Measurements from ENCODE around the gene PPIE.

Gene PPIE

GRCh38 chr1:39738622-39739366, at the start of gene PPIE:
TSS of gene PPIE (plus strand) at chr1:39738882. CDS start at chr1:39738901, 19 bp downstream.
- DNase-seq (ENCODE audit: extremely low read depth in 1 of 2, low read depth in 1 of 2), result peak; percentile 95 to 97

- DNase-seq (ENCODE audit: extremely low read depth in 1 of 2, low read depth in 1 of 2), result no peak
Measured at GRCh38 chr1:39689214-39689613, 49.5 kb upstream of the PPIE start.

- DNase-seq (ENCODE audit: extremely low read depth in 1 of 2, low read depth in 1 of 2), result no peak
Measured at GRCh38 chr1:39689635-39690034, 49.0 kb upstream of the PPIE start.

GRCh38 chr1:39690225-39690624, 48.5 kb upstream of the PPIE start:
- DNase-seq (ENCODE audit: extremely low read depth in 1 of 2, low read depth in 1 of 2), result no peak

- DNase-seq (ENCODE audit: extremely low read depth in 1 of 2, low read depth in 1 of 2), result no peak
Measured at GRCh38 chr1:39690794-39691382, 47.8 kb upstream of the PPIE start.

GRCh38 chr1:39691383-39692151, 47.1 kb upstream of the PPIE start, which contains the start of gene HPCAL4:
TSS of gene HPCAL4 (minus strand) at chr1:39691433. CDS start at chr1:39684603, 6,830 bp downstream.
- peak; percentile 64 to 89 for DNase-seq (ENCODE audit: extremely low read depth in 1 of 2, low read depth in 1 of 2)

GRCh38 chr1:39692152-39693074, 46.3 kb upstream of the PPIE start:
- DNase-seq (ENCODE audit: extremely low read depth in 1 of 2, low read depth in 1 of 2), result no peak

- DNase-seq (ENCODE audit: extremely low read depth in 1 of 2, low read depth in 1 of 2), result no peak
Measured at GRCh38 chr1:39694026-39694425, 44.7 kb upstream of the PPIE start.

GRCh38 chr1:39695016-39695415, 43.7 kb upstream of the PPIE start:
- DNase-seq (ENCODE audit: extremely low read depth in 1 of 2, low read depth in 1 of 2), result no peak

GRCh38 chr1:39696448-39696847, 42.2 kb upstream of the PPIE start:
- DNase-seq (ENCODE audit: extremely low read depth in 1 of 2, low read depth in 1 of 2), result no peak

GRCh38 chr1:39698568-39698967, 40.1 kb upstream of the PPIE start:
- DNase-seq (ENCODE audit: extremely low read depth in 1 of 2, low read depth in 1 of 2), result no peak

- no peak for DNase-seq (ENCODE audit: extremely low read depth in 1 of 2, low read depth in 1 of 2)
Measured at GRCh38 chr1:39699419-39699818, 39.3 kb upstream of the PPIE start.

- DNase-seq (ENCODE audit: extremely low read depth in 1 of 2, low read depth in 1 of 2), result no peak
Measured at GRCh38 chr1:39700348-39700747, 38.3 kb upstream of the PPIE start.

GRCh38 chr1:39701049-39701439, 37.6 kb upstream of the PPIE start:
- DNase-seq (ENCODE audit: extremely low read depth in 1 of 2, low read depth in 1 of 2), result no peak

- no peak for DNase-seq (ENCODE audit: extremely low read depth in 1 of 2, low read depth in 1 of 2)
Measured at GRCh38 chr1:39704757-39705156, 33.9 kb upstream of the PPIE start.

- DNase-seq (ENCODE audit: extremely low read depth in 1 of 2, low read depth in 1 of 2), result no peak
Measured at GRCh38 chr1:39707506-39707905, 31.2 kb upstream of the PPIE start.

- no peak for DNase-seq (ENCODE audit: extremely low read depth in 1 of 2, low read depth in 1 of 2)
Measured at GRCh38 chr1:39711104-39711965, 27.3 kb upstream of the PPIE start.

GRCh38 chr1:39711966-39712340, 26.7 kb upstream of the PPIE start:
- DNase-seq (ENCODE audit: extremely low read depth in 1 of 2, low read depth in 1 of 2), result no peak

- no peak for DNase-seq (ENCODE audit: extremely low read depth in 1 of 2, low read depth in 1 of 2)
Measured at GRCh38 chr1:39713557-39713956, 25.1 kb upstream of the PPIE start.

GRCh38 chr1:39717809-39718208, 20.9 kb upstream of the PPIE start:
- DNase-seq (ENCODE audit: extremely low read depth in 1 of 2, low read depth in 1 of 2), result no peak

Measured in stimulated activated CD8-positive, alpha-beta memory T cell treated with anti-CD3 and anti-CD28 coated beads, Interleukin-7, amount 100 ng/mL, for 48 hours (primary cell).